H9 (cell line): Measurements from ENCODE around the gene SELENOI. TPM values are rescaled to one million over a fixed set of nuclear protein-coding genes. Genes with fewer than 3 reads are reported as not detected.
"Not testable (repeated sequence)": the region's sequence is repeated elsewhere in the genome, so short reads cannot be mapped to it uniquely, and the experiment has no call there.

Experiments used
- DNase-seq: peaks from one replicate; pipeline ENCODE4 v3.0.0-alpha.2; 2017
- H2AFZ ChIP-seq: one replicate; pipeline ENCODE4 v1.6.1; 2013; ENCODE audit warnings: mild to moderate bottlenecking, low read length, control low read depth, moderate library complexity
- H2AK5ac ChIP-seq: 2 replicates; pipeline ENCODE4 v1.6.1; 2013; ENCODE audit warnings: low read length, control low read depth, mixed read lengths; ENCODE audit not compliant: insufficient read length
- H2BK120ac ChIP-seq: one replicate; pipeline ENCODE4 v1.6.1; 2013; ENCODE audit warnings: low read depth, mild to moderate bottlenecking, low read length, control low read depth, inconsistent platforms; ENCODE audit not compliant: poor library complexity, severe bottlenecking
- H2BK12ac ChIP-seq: 2 replicates; pipeline ENCODE4 v1.6.1; 2013; ENCODE audit warnings: low read length, control low read depth, mixed read lengths, low read depth; ENCODE audit not compliant: insufficient read length
- H2BK15ac ChIP-seq: 2 replicates; pipeline ENCODE4 v1.6.1; 2013; ENCODE audit warnings: low read depth, low read length, control low read depth
- H2BK20ac ChIP-seq: one replicate; pipeline ENCODE4 v1.6.1; 2013; ENCODE audit warnings: low read depth, mild to moderate bottlenecking, low read length, control low read depth, inconsistent platforms; ENCODE audit not compliant: poor library complexity, severe bottlenecking
- H2BK5ac ChIP-seq: 2 replicates; pipeline ENCODE4 v1.6.1; 2013; ENCODE audit warnings: low read length, control low read depth, mixed read lengths; ENCODE audit not compliant: insufficient read length
- H3K14ac ChIP-seq: 2 replicates; pipeline ENCODE4 v1.6.1; 2013; ENCODE audit warnings: low read length, control low read depth; ENCODE audit not compliant: insufficient read depth
- H3K18ac ChIP-seq: 2 replicates; pipeline ENCODE4 v1.6.1; 2013; ENCODE audit warnings: low read depth, mild to moderate bottlenecking, mixed read lengths, low read length, control low read depth; ENCODE audit not compliant: insufficient read length
- H3K23ac ChIP-seq: 2 replicates; pipeline ENCODE4 v1.6.1; 2013; ENCODE audit warnings: low read length, control low read depth, mixed read lengths, low read depth; ENCODE audit not compliant: insufficient read length
- H3K23me2 ChIP-seq: 2 replicates; pipeline ENCODE4 v1.6.1; 2013; ENCODE audit warnings: low read depth, mild to moderate bottlenecking, mixed read lengths, low read length, control low read depth; ENCODE audit not compliant: insufficient read length, poor library complexity, severe bottlenecking
- H3K27ac ChIP-seq: 2 replicates; pipeline ENCODE4 v1.5.1; 2013; ENCODE audit warnings: low read length, control low read depth, mixed read lengths, low read depth; ENCODE audit not compliant: insufficient read length
- H3K27me3 ChIP-seq: 2 replicates; pipeline ENCODE4 v1.6.1; 2013; ENCODE audit warnings: low read length, control low read depth, inconsistent platforms; ENCODE audit not compliant: insufficient read depth
- H3K4ac ChIP-seq: 2 replicates; pipeline ENCODE4 v1.6.1; 2013; ENCODE audit warnings: low read depth, mild to moderate bottlenecking, control low read depth, inconsistent platforms, low read length, moderate library complexity
- H3K4me1 ChIP-seq: 2 replicates; pipeline ENCODE4 v1.6.1; 2013; ENCODE audit warnings: low read length, control low read depth, inconsistent platforms; ENCODE audit not compliant: insufficient read depth
- H3K4me2 ChIP-seq: 2 replicates; pipeline ENCODE4 v1.6.1; 2013; ENCODE audit warnings: low read length, control low read depth, mixed read lengths; ENCODE audit not compliant: insufficient read length, insufficient read depth
- H3K56ac ChIP-seq: 2 replicates; pipeline ENCODE4 v1.6.1; 2013; ENCODE audit warnings: low read depth, mild to moderate bottlenecking, mixed read lengths, low read length, control low read depth; ENCODE audit not compliant: insufficient read length
- H3K79me1 ChIP-seq: 2 replicates; pipeline ENCODE4 v1.6.1; 2013; ENCODE audit warnings: low read depth, mild to moderate bottlenecking, moderate library complexity, low read length, control low read depth, inconsistent platforms; ENCODE audit not compliant: insufficient read depth, poor library complexity, severe bottlenecking
- H3K79me2 ChIP-seq: 2 replicates; pipeline ENCODE4 v1.6.1; 2013; ENCODE audit warnings: low read length, control low read depth, inconsistent platforms; ENCODE audit not compliant: insufficient read depth
- H3K9ac ChIP-seq: 2 replicates; pipeline ENCODE4 v1.6.1; 2013; ENCODE audit warnings: low read length, control low read depth, mixed read lengths; ENCODE audit not compliant: insufficient read length; ENCODE audit errors: extremely low read depth
- H3K9me3 ChIP-seq: one replicate; pipeline ENCODE4 v1.6.1; 2013; ENCODE audit warnings: low read depth, low read length, inconsistent platforms; ENCODE audit not compliant: control insufficient read depth
- H3T11ph ChIP-seq: one replicate; pipeline ENCODE4 v1.6.1; 2013; ENCODE audit warnings: mild to moderate bottlenecking, low read length, control low read depth, inconsistent platforms
- H4K20me1 ChIP-seq: one replicate; pipeline ENCODE4 v1.6.1; 2013; ENCODE audit not compliant: control insufficient read depth, insufficient read length, insufficient read depth
- H4K5ac ChIP-seq: 2 replicates; pipeline ENCODE4 v1.6.1; 2013; ENCODE audit warnings: low read depth, mild to moderate bottlenecking, mixed read lengths, low read length, control low read depth; ENCODE audit not compliant: insufficient read length
- H4K8ac ChIP-seq: replicated peaks from 2 replicates; pipeline ENCODE4 v1.6.1; 2013; ENCODE audit warnings: low read length, control low read depth, mixed read lengths, low read depth; ENCODE audit not compliant: insufficient read length
- H4K91ac ChIP-seq: 2 replicates; pipeline ENCODE4 v1.6.1; 2013; ENCODE audit warnings: low read depth, mild to moderate bottlenecking, moderate library complexity, mixed read lengths, low read length, control low read depth; ENCODE audit not compliant: insufficient read length
- H3K27ac Mint-ChIP-seq, 3 experiments: 2 replicates in 2 of 3; 3 replicates in 1 of 3; pipeline ENCODE4 v1.8.0; 2020 to 2021; ENCODE audit warnings: mixed read lengths in 3 of 3, mild to moderate bottlenecking in 1 of 3, moderate library complexity in 1 of 3
- H3K27me3 Mint-ChIP-seq: 2 replicates; pipeline ENCODE4 v1.8.0; 2021; ENCODE audit warnings: low read depth, mild to moderate bottlenecking, moderate library complexity, mixed read lengths
- H3K36me3 Mint-ChIP-seq, 3 experiments: 2 replicates in 2 of 3; 3 replicates in 1 of 3; pipeline ENCODE4 v1.8.0; 2020 to 2021; ENCODE audit warnings: low read depth in 3 of 3, mixed read lengths in 3 of 3; ENCODE audit not compliant: insufficient read depth in 1 of 3
- H3K4me1 Mint-ChIP-seq, 2 experiments: 2 replicates each; pipeline ENCODE4 v1.8.0; 2020; ENCODE audit warnings: mixed read lengths in 2 of 2
- H3K4me3 Mint-ChIP-seq, 2 experiments: 2 replicates in 1 of 2; 3 replicates in 1 of 2; pipeline ENCODE4 v1.8.0; 2020 to 2021; ENCODE audit warnings: mild to moderate bottlenecking in 2 of 2, mixed read lengths in 2 of 2, moderate library complexity in 1 of 2
- H3K9me3 Mint-ChIP-seq, 2 experiments: 2 replicates in 1 of 2; 3 replicates in 1 of 2; pipeline ENCODE4 v1.8.0; 2020; ENCODE audit warnings: mild to moderate bottlenecking in 2 of 2, mixed read lengths in 2 of 2, moderate library complexity in 1 of 2
- WGBS: extraction: QIAGEN DNeasy Blood & Tissue Kit; methylation state at CpG from one replicate; pipeline ENCODE4 v1.1.7; 2013; ENCODE audit warnings: missing lambda C conversion rate, low lambda C conversion rate, mixed read lengths; ENCODE audit not compliant: insufficient read length; ENCODE audit errors: extremely low coverage; 5-methylcytosine and 5-hydroxymethylcytosine counted together
- total RNA-seq: library from RNA; stranded (reverse); gene quantifications from 2 replicates; pipeline ENCODE4 v1.2.1, GENCODE V29; 2021
- TF ChIP-seq, protein P1 (sequence below): fragments of 200-600 bp; sonication (generic); conservative IDR thresholded peaks from 3 replicates; pipeline ENCODE4 v1.8.0; 2021; ENCODE audit warnings: antibody characterized with exemption, mild to moderate bottlenecking

The SELENOI gene
- total RNA-seq, 1 experiment from 2014 or later: 41.9 TPM

DNA sequence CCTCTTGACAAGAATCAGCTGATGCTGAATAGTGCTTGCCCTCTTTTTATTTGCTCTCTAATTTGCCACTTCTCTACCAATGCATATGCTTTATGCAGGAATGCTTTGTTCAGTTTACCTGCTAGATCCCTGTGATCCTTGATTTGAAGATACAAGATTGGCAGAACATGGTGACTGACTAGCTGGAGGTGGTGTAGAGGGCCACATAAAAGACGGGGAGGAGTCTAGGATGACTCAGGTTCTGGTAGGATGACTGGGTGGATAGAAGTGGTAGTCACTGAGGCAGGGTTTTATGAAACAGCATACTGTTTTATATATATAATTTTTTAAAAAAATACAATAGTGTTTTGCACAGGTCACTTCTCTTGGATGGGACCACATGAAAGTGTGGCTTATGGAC lies 6.9 kb downstream of the SELENOI start:
- Histone ChIP-seq H2AK5ac (no peak overlapping the region), H3K14ac (no peak overlapping the region), H3K4me2 (no peak overlapping the region), H3K79me1 (peaks cover 6% of the 10 kb centered on the region), H3K27me3 (no peaks in the 10 kb centered on the region), H2AFZ (no peak overlapping the region), H3K79me2 (peaks cover 31% of the 10 kb centered on the region; the same call in 1 of the 2 replicates), H3T11ph (no peak overlapping the region), H3K23ac (no peak overlapping the region), H2BK15ac (no peak overlapping the region), H3K23me2 (no peaks in the 10 kb centered on the region), H3K56ac (no peak overlapping the region), H4K20me1 (no peaks in the 10 kb centered on the region), H3K4me1 (no peaks in the 10 kb centered on the region; the same call in none of the 2 replicates), H3K9me3 (no peaks in the 10 kb centered on the region), H2BK5ac (no peak overlapping the region), H4K8ac (no peak overlapping the region), H2BK20ac (no peak overlapping the region), H3K27ac (no peak overlapping the region), H2BK12ac (no peak overlapping the region), H3K4ac (no peak overlapping the region), H4K91ac (no peak overlapping the region), H2BK120ac (no peak overlapping the region), H3K9ac (no peak overlapping the region), H4K5ac (no peak overlapping the region), H3K18ac (no peak overlapping the region)
- WGBS: no CpG with 5 or more reads among the region's 1 CpG
- H3K9me3 Mint-ChIP-seq: no peaks in the 10 kb centered on the region
- H3K4me3 Mint-ChIP-seq: no peak overlapping the region
- H3K4me1 Mint-ChIP-seq: peaks cover 25 to 26% of the 10 kb centered on the region in 2 experiments
- peaks cover 0 to 10% (median 9%) of the 10 kb centered on the region in 3 experiments; a peak in 5 of 7 replicates for H3K36me3 Mint-ChIP-seq
- TF ChIP-seq, protein P1, sequence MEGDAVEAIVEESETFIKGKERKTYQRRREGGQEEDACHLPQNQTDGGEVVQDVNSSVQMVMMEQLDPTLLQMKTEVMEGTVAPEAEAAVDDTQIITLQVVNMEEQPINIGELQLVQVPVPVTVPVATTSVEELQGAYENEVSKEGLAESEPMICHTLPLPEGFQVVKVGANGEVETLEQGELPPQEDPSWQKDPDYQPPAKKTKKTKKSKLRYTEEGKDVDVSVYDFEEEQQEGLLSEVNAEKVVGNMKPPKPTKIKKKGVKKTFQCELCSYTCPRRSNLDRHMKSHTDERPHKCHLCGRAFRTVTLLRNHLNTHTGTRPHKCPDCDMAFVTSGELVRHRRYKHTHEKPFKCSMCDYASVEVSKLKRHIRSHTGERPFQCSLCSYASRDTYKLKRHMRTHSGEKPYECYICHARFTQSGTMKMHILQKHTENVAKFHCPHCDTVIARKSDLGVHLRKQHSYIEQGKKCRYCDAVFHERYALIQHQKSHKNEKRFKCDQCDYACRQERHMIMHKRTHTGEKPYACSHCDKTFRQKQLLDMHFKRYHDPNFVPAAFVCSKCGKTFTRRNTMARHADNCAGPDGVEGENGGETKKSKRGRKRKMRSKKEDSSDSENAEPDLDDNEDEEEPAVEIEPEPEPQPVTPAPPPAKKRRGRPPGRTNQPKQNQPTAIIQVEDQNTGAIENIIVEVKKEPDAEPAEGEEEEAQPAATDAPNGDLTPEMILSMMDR: no peak
- DNase-seq: no peak
- no peaks in the 10 kb centered on the region for H3K27me3 Mint-ChIP-seq
- H3K27ac Mint-ChIP-seq: peak overlapping the region in 1 of 3 experiments; percentile 24; a peak in 1 of 7 replicates

DNA sequence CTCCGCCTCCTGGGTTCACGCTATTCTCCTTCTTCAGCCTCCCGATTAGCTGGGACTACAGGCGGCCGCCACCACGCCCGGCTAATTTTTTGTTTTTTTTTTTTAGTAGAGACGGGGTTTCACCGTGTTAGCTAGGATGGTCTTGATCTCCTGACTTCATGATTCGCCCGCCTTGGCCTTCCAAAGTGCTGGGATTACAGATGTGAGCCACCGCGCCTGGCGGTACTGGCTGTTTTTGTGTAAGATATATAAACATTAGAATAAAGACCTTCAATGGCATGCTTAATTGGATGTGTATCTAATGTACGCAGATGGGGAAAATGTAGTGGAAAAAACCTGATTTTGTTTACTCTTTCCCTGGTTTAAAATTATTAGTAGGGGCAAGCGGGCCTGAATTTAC lies 8.5 kb downstream of the SELENOI start:
- H3K9me3 ChIP-seq, H2BK15ac ChIP-seq, H3K18ac ChIP-seq, H3K4ac ChIP-seq, H2BK5ac ChIP-seq, H4K91ac ChIP-seq, H3K9ac ChIP-seq, H4K8ac ChIP-seq, H3K23ac ChIP-seq, H3K14ac ChIP-seq, H4K20me1 ChIP-seq, H3K79me1 ChIP-seq, H3T11ph ChIP-seq, H2BK12ac ChIP-seq, H3K56ac ChIP-seq, H3K4me3 Mint-ChIP-seq, H3K27ac Mint-ChIP-seq, H3K9me3 Mint-ChIP-seq, H3K23me2 ChIP-seq, H2AFZ ChIP-seq, H4K5ac ChIP-seq, H3K27me3 Mint-ChIP-seq, H2AK5ac ChIP-seq, H3K4me1 ChIP-seq, H3K4me2 ChIP-seq, H2BK120ac ChIP-seq, H2BK20ac ChIP-seq, H3K27me3 ChIP-seq, H3K36me3 Mint-ChIP-seq, H3K27ac ChIP-seq, DNase-seq: not testable (repeated sequence)
- no CpG with 5 or more reads among the region's 16 CpGs for WGBS
- H3K79me2 ChIP-seq: peaks cover 34% of the 10 kb centered on the region; the same call in 1 of the 2 replicates
- peaks cover 22 to 24% of the 10 kb centered on the region in 2 experiments for H3K4me1 Mint-ChIP-seq
